GM18873 (cell line): ENCODE measurements around the gene IGFBP1.
"Not testable (repeated sequence)": the region's sequence is repeated elsewhere in the genome, so short reads cannot be mapped to it uniquely, and the experiment has no call there.

ENCODE experiments used
- ATAC-seq: cut with Tn5 transposase; IDR thresholded peaks from one replicate; pipeline ENCODE4 v1.9.1; 2021; ENCODE audit warnings: mild to moderate bottlenecking, moderate library complexity, moderate number of reproducible peaks; ENCODE audit not compliant: unreplicated experiment, low FRiP score

The IGFBP1 gene

GRCh38 chr7:45888185-45888992 lies at the start of gene IGFBP1:
Gene IGFBP1, plus strand, starts transcription at chr7:45888488. Its CDS starts 165 bp downstream, at chr7:45888653.
- ATAC-seq: no peak

GRCh38 chr7:45838852-45839251 lies 49.4 kb upstream of the IGFBP1 start:
- not testable (repeated sequence) for ATAC-seq

DNA sequence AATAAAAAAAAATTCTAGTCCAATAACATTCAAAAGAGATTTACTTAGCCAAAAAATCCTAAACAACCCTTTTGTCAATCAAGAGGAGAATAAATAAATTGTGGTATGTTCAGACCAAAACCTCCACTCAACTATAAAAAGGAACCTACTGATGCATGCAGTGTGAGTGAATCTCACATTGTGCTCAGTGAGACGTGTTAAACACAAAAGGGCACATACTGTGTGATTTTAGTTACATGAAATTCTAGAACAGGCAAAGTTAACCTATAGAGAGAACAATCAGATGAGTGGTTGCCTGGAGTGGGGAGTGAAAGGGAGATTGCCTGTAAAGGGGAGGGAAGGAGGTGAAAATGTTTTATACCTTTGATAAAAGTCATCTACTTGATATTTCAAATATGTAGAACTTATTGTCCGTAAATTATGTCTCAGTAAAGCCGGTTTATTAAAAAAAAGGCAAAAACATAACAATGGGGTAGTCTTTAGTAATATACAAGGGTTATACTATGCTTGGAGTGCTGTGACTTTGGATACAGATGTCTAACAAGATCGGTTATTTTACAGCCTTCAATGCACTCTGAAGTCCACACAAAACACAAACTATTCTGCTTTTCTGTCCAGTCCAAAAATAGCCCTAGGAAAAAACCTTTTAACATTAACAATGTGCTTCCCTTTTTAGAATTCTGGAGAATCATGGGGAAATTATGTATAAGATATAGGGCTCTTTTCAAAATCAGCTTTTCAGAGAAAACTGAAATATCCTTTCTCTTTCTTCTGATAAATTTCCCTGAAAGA lies 46.2 kb upstream of the IGFBP1 start:
- ATAC-seq: not testable (repeated sequence)

DNA sequence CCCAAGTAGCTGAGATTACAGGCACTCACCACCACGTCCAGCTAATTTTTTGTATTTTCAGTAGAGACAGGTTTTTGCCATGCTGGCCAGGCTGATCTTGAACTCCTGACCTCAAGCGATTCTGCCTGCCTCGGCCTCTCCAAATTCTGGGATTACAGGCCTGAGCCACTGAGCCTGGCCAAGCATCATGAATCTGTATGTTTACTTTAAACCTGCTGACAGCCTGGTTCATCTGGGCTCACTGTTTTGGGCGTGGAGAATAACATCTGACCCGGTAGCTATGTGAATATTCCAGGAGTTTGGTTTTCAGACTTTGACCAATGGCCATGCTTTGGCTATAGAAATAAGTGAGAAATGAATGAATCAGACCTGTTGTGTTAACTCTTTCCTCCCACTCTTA lies 41.8 kb upstream of the IGFBP1 start:
- ATAC-seq: not testable (repeated sequence)

DNA sequence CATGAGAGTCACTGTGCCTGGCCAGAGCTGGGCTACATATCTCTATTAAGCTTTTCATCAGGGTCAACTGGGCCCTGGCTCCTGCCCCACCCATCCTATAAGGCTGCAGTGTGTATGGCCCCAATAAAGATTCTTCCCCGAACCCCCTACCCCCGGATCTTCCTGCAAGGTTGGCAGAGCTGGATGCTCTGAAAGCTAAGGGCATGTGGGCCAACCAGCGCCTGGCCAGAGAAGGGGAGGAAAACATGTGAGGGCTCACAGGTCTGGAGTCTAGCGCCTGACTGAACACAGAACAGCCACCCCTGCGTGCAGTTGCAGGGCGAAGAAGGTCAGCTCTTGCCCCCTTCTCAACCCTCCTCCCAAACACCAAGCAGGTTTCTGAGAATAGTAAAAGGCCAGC lies 39.6 kb upstream of the IGFBP1 start:
- not testable (repeated sequence) for ATAC-seq

DNA sequence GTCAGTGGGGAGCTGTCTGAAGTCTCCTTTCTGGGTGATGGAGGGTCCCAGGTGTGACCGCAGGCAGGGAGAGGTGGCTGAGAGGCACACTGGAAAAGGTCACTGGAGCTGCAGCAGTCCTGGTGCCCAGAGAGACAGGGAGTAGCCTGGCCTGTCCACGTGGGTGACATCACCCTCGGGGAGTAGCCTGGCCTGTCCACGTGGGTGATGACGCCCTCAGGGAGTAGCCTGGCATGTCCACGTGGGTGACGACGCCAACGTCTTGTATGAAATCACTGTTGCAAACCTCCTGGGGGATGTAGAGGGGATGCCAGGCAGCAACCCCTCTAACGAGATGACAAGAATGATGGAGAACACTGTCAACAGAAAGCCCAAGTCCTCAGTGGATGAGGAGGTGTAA lies 35.3 kb upstream of the IGFBP1 start:
- ATAC-seq: not testable (repeated sequence)

GRCh38 chr7:45853491-45853890 lies 34.8 kb upstream of the IGFBP1 start:
- not testable (repeated sequence) for ATAC-seq

DNA sequence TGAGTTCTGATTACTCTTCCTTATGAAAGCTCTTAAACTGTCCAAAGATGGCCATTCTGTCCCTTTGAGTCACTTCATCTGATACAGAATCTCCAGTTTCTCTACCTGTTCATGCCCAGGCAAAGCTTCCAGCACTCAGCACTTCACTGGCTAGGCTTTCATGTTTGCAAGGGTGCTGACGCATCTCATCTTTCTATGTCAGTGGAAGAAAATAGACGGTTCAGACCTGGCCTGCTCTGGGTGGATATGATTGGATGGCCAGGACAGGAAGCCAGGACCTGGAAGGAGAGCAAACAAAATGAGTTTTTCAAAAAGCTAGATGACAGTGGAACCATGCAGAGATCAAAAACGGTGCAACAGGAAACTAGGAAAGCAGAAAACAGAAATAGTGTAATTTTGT lies 32.6 kb upstream of the IGFBP1 start:
- ATAC-seq: not testable (repeated sequence)

GRCh38 chr7:45856888-45857287 lies 31.4 kb upstream of the IGFBP1 start:
- ATAC-seq: not testable (repeated sequence)

DNA sequence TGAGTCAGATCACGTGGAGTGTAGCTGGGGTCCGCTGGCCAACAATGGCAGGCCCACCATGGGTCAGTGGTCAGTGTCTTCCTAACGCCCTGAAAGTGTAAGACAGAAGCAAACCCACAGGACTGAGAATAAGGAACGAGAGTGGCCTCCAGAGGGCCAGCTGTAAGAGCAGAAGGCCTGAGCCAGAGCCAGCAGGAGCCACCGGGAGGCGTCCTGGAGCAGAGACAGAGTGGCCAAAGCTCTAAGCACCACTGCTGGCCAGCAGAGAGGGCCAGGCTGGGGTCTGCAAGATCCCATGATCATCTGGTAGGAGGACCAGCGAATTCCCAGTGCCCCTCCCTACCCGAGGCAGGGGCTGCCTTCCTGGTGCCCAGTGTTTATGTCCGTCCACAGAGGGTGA lies 24.6 kb upstream of the IGFBP1 start:
- ATAC-seq: no peak

GRCh38 chr7:45865594-45866410 lies 22.5 kb upstream of the IGFBP1 start:
- ATAC-seq: no peak

DNA sequence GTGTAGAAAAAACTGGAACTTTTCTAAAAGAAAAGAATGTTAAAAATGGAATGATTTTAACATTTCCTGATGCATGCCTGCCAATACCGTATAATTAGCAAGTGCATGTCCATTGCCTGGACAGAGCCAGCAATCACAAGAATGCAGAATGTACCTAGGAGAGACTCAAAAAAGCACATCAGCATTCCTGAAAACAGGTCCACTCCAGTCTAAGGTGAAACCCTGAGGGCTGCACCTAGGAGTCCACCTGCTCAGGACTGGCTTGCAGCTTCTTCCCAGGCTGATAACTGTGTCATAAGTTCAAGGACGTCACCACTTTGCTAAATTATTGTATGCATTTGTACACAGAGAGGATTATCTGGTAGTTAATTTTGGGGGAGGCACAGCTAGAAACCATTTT lies 20.8 kb upstream of the IGFBP1 start:
- no peak for ATAC-seq

GRCh38 chr7:45869426-45869825 lies 18.9 kb upstream of the IGFBP1 start:
- ATAC-seq: no peak

- no peak for ATAC-seq
These were observed 15.9 kb upstream of the IGFBP1 start for GRCh38 chr7:45872116-45873034.

DNA sequence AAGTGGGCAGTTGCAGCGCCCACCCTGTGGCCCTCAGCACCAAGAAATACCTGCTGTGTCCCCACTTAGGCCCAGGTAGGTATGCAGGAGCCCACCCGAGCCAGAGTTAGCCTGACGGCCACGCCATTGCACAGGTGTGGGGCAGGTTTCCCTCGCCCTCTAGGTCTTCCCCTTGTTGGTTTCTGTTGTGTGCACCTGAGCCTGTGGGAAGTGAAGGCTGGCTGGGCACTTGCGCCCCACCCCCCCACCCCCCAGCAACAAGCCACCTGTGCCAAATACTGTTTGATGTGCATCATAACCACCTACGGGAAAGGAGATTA lies 15.3 kb upstream of the IGFBP1 start, which contains the start of gene CCDC201:
TSS of gene CCDC201 (minus strand) at position 48 of the 320 bp plus-strand sequence. CDS start 75 bp downstream, outside the sequence.
- no peak for ATAC-seq

DNA sequence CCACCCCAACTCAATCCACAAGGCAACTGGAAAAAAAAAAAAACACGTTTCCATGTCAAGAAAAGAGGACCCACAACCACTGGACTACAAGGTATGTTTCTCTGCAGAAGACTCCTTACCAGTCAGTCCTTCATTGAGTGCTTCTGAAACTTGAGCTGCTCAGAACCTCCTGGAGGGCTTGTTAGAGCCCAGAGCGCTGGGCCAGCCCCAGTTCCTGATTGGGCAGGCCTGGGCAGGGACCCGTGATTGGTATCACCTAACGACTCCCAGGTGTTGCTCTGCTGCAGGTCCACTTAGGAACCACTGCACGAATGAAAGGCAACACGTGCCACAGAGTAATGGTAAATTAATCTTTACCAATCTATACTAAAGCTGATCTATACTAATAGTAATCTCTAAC lies 14.9 kb upstream of the IGFBP1 start:
- ATAC-seq: no peak

DNA sequence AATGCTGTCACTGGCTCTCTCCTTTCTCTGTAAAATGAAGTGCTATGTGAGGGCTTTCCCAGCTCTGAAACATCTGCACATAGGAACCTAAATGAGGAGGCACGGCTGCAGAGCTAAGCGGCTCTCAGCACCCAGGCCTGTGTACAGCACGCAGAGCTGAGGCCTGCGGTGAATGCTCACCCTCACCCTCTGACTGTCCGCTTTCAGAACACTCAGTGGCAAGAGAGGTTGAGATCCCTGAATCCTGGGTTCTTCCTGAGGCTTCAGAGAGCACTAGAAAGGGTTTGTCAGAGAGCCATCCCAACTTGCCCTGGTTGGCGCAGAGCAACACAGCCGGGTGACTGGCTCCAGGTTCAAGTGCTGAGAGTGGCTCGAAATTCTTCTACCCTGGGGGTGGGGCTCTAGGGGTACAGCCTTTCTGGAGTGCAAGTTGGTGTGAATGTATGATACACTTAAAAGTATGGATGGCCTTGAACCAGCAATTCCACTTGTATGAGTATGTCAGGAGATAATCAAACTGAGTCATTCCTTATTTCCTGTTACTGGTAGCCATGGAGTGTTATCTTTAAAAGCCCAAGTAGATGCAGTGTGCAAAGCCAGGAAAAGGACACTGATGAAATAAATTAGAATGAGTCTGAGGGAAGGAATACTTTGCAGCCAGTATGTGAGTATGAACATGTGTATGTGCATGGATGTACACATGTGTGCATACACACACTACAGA lies 13.7 kb upstream of the IGFBP1 start:
- ATAC-seq: no peak

DNA sequence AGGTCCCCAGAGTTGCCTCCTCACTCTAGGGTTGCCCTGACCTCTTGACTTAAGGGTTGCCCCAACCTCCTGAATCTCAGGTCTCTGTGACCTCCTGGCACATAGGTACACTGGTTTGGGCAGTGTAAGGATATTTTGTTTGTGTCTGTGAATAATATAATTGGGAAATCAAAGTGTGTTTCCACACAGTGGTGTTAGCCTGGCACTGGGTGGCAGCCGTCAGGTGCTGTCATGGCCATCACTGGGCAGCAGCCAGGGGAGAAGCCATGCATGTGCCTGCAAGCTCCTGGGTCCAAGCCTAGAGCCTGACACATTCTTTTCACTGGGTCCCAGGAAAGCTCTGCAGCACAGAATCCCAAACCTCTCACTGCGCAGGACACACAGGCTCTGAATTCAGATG lies 11.8 kb upstream of the IGFBP1 start:
- ATAC-seq: no peak
